Liver (tissue), 9 donors: Measurements from ENCODE around the gene CCDC152. TPM values are rescaled to one million over a fixed set of nuclear protein-coding genes. Genes with fewer than 3 reads are reported as not detected.

Experiments
- DNase-seq: peaks from one replicate; pipeline ENCODE4 v3.0.0-alpha.2; 2017; ENCODE audit warnings: low spot score
- H3K27ac ChIP-seq, 2 donors: one replicate each; pipeline ENCODE4 v1.7.0; 2013; ENCODE audit warnings: inconsistent platforms in 2 of 2, low read length in 2 of 2, control low read depth in 1 of 2, low read depth in 1 of 2, mild to moderate bottlenecking in 1 of 2
- H3K27me3 ChIP-seq, 4 donors: one replicate each; pipeline versions ENCODE4 v1.6.1 to v1.7.0; 2013; ENCODE audit warnings: low read length in 3 of 4, inconsistent platforms in 1 of 4, mild to moderate bottlenecking in 1 of 4, moderate library complexity in 1 of 4; ENCODE audit not compliant: control insufficient read depth in 4 of 4, insufficient read depth in 4 of 4
- H3K36me3 ChIP-seq, 4 donors: one replicate each; pipeline versions ENCODE4 v1.6.1 to v1.7.0; 2013; ENCODE audit warnings: low read length in 3 of 4, mild to moderate bottlenecking in 3 of 4, low read depth in 1 of 4, moderate library complexity in 1 of 4; ENCODE audit not compliant: control insufficient read depth in 4 of 4, insufficient read depth in 3 of 4
- H3K4me1 ChIP-seq, 4 donors: one replicate each; pipeline versions ENCODE4 v1.6.1 to v1.7.0; 2013; ENCODE audit warnings: low read length in 3 of 4, mild to moderate bottlenecking in 3 of 4, moderate library complexity in 1 of 4; ENCODE audit not compliant: control insufficient read depth in 4 of 4, insufficient read depth in 4 of 4
- H3K4me3 ChIP-seq, 3 donors: one replicate each; pipeline versions ENCODE4 v1.6.1 to v1.7.0; 2013; ENCODE audit warnings: low read length in 3 of 3, control low read depth in 1 of 3, low read depth in 1 of 3, mild to moderate bottlenecking in 1 of 3
- H3K9ac ChIP-seq, 2 donors: one replicate each; pipeline ENCODE4 v1.7.0; 2013; ENCODE audit warnings: low read length in 2 of 2, mild to moderate bottlenecking in 2 of 2, moderate library complexity in 2 of 2, control low read depth in 1 of 2, low read depth in 1 of 2
- H3K9me3 ChIP-seq, 4 donors: one replicate each; pipeline versions ENCODE4 v1.6.1 to v1.7.0; 2013; ENCODE audit warnings: low read length in 3 of 4; ENCODE audit not compliant: control insufficient read depth in 4 of 4
- ATF3 ChIP-seq: IDR thresholded peaks from 2 replicates; pipeline ENCODE4 v1.6.1; 2016; ENCODE audit warnings: antibody characterized with exemption
- EGR1 ChIP-seq, 2 donors: IDR thresholded peaks; 2 replicates each; pipeline ENCODE4 v1.6.1; 2016 to 2018; ENCODE audit warnings: antibody characterized with exemption in 2 of 2, low read depth in 2 of 2
- FOXA1 ChIP-seq: IDR thresholded peaks from 2 replicates; pipeline ENCODE4 v1.6.1; 2016; ENCODE audit warnings: antibody characterized with exemption
- FOXA2 ChIP-seq: IDR thresholded peaks from 2 replicates; pipeline ENCODE4 v1.6.1; 2016; ENCODE audit warnings: antibody characterized with exemption
- GABPA ChIP-seq, 2 donors: IDR thresholded peaks in 1 of 2; conservative IDR thresholded peaks in 1 of 2; 2 replicates each; pipeline ENCODE4 v1.6.1; 2016; ENCODE audit warnings: antibody characterized with exemption in 2 of 2, mild to moderate bottlenecking in 1 of 2, moderate library complexity in 1 of 2
- HNF4G ChIP-seq: IDR thresholded peaks from 2 replicates; pipeline ENCODE4 v1.6.1; 2016; ENCODE audit warnings: antibody characterized with exemption
- JUND ChIP-seq, 2 donors: IDR thresholded peaks; 2 replicates each; pipeline ENCODE4 v1.6.1; 2016; ENCODE audit warnings: antibody characterized with exemption in 2 of 2
- NR2F2 ChIP-seq: IDR thresholded peaks from 2 replicates; pipeline ENCODE4 v1.6.1; 2016; ENCODE audit warnings: antibody characterized with exemption
- RAD21 ChIP-seq, 2 donors: IDR thresholded peaks; 2 replicates each; pipeline ENCODE4 v1.6.1; 2016; ENCODE audit warnings: antibody characterized with exemption in 2 of 2, mild to moderate bottlenecking in 2 of 2
- RXRA ChIP-seq, 2 donors: IDR thresholded peaks; 2 replicates each; pipeline ENCODE4 v1.6.1; 2017 to 2018; ENCODE audit warnings: antibody characterized with exemption in 2 of 2, mild to moderate bottlenecking in 1 of 2
- SP1 ChIP-seq: IDR thresholded peaks from 2 replicates; pipeline ENCODE4 v1.6.1; 2018; ENCODE audit warnings: antibody characterized with exemption, mild to moderate bottlenecking
- YY1 ChIP-seq: IDR thresholded peaks from 2 replicates; pipeline ENCODE4 v1.6.1; 2016; ENCODE audit warnings: antibody characterized with exemption, mild to moderate bottlenecking
- WGBS: extraction: QIAGEN DNeasy Blood & Tissue Kit; methylation state at CpG from one replicate; pipeline ENCODE4 v1.1.7; 2013; 5-methylcytosine and 5-hydroxymethylcytosine counted together
- polyA plus RNA-seq, 2 donors: library from polyadenylated mRNA; stranded (reverse) in 1 of 2; unstranded in 1 of 2; fragments of 200-250 nt in 1 of 2; fragments of >200 nt in 1 of 2; fragmentation: Nextera tagmentation in 1 of 2; extraction: Ambion mirVana in 1 of 2; gene quantifications; one replicate each; pipeline versions ENCODE4 v1.2.1 to v1.2.3, GENCODE V29; 2013 to 2015
- total RNA-seq, 2 donors: library from RNA; depleted of rRNA; stranded (reverse); fragments of >200 nt; gene quantifications; one replicate each; pipeline ENCODE4 v1.2.3, GENCODE V29; 2014
- TF ChIP-seq, protein P1 (sequence below): IDR thresholded peaks from 2 replicates; pipeline ENCODE4 v1.6.1; 2016; ENCODE audit warnings: antibody characterized with exemption
- TF ChIP-seq, protein P2 (sequence below): IDR thresholded peaks from 2 replicates; pipeline ENCODE4 v1.6.1; 2016; ENCODE audit warnings: antibody characterized with exemption
- TF ChIP-seq, protein P3 (sequence below): IDR thresholded peaks from 2 replicates; pipeline ENCODE4 v1.6.1; 2016; ENCODE audit warnings: antibody characterized with exemption, mild to moderate bottlenecking
- TF ChIP-seq, protein P4 (sequence below): fragments of 150-350 bp; IDR thresholded peaks from 2 replicates; pipeline ENCODE4 v1.5.1; 2017; ENCODE audit warnings: improper control_type of control experiment, low read depth, low read length; ENCODE audit not compliant: missing input control
- donor health status: healthy.
- donor health status: healthy.
- donor health status: healthy.
- donor health status: healthy.
- donor health status: healthy.

The CCDC152 gene
- total and polyA plus RNA-seq, 4 donors, result 0.08 to 81.4 (median 3.3) TPM

DNA sequence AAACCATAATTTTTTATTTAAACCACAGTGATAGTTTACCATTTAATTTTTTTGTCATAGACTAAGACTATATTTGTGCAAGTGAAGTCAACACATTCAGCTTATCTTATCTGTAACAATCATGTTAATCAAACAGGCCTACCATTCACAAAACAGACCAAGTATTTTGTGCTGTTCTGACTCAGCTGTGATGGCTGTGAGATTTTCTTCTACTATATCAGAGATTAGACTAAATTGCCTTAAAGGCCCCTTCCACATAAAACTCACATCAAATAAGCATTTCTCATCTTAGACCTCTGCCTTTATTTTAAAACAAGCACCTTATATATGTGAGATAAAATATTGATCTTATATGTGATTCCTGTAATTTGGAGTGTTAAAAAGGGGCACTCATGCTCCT is 13.4 kb downstream of the CCDC152 start:
- DNase-seq, result no peak

GRCh38 chr5:42772265-42772993 is 15.8 kb downstream of the CCDC152 start:
- no peaks in the 10 kb centered on the region for H3K27me3 ChIP-seq
- H3K36me3 ChIP-seq, result no peaks in the 10 kb centered on the region
- H3K4me3 ChIP-seq, result no peak overlapping the region
- DNase-seq, result no peak
- H3K4me1 ChIP-seq, result peaks cover 0 to 11% (median 7%) of the 10 kb centered on the region in 4 donors
- H3K27ac ChIP-seq, result no peak overlapping the region
- WGBS, result 85% methylated on average over 13 of the region's 13 CpGs
- H3K9me3 ChIP-seq, result no peaks in the 10 kb centered on the region
- no peak overlapping the region for H3K9ac ChIP-seq
- no peak for TF ChIP-seq NR2F2
- TF ChIP-seq YY1, result no peak
- no peak for TF ChIP-seq ATF3
- no peak for TF ChIP-seq FOXA2
- TF ChIP-seq, protein P1, sequence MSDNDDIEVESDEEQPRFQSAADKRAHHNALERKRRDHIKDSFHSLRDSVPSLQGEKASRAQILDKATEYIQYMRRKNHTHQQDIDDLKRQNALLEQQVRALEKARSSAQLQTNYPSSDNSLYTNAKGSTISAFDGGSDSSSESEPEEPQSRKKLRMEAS, result no peak
- TF ChIP-seq SP1, result no peak
- TF ChIP-seq FOXA1, result no peak
- TF ChIP-seq EGR1 (IDR thresholded peaks at IDR 0.05; ENCODE audit: low read depth in 2 of 2), result no peak
- no peak for TF ChIP-seq RXRA (IDR thresholded peaks at IDR 0.05)
- TF ChIP-seq RAD21 (IDR thresholded peaks at IDR 0.05), result no peak
- TF ChIP-seq HNF4G, result no peak
- TF ChIP-seq, protein P2, sequence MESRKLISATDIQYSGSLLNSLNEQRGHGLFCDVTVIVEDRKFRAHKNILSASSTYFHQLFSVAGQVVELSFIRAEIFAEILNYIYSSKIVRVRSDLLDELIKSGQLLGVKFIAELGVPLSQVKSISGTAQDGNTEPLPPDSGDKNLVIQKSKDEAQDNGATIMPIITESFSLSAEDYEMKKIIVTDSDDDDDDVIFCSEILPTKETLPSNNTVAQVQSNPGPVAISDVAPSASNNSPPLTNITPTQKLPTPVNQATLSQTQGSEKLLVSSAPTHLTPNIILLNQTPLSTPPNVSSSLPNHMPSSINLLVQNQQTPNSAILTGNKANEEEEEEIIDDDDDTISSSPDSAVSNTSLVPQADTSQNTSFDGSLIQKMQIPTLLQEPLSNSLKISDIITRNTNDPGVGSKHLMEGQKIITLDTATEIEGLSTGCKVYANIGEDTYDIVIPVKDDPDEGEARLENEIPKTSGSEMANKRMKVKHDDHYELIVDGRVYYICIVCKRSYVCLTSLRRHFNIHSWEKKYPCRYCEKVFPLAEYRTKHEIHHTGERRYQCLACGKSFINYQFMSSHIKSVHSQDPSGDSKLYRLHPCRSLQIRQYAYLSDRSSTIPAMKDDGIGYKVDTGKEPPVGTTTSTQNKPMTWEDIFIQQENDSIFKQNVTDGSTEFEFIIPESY, result no peak
- TF ChIP-seq, protein P3, sequence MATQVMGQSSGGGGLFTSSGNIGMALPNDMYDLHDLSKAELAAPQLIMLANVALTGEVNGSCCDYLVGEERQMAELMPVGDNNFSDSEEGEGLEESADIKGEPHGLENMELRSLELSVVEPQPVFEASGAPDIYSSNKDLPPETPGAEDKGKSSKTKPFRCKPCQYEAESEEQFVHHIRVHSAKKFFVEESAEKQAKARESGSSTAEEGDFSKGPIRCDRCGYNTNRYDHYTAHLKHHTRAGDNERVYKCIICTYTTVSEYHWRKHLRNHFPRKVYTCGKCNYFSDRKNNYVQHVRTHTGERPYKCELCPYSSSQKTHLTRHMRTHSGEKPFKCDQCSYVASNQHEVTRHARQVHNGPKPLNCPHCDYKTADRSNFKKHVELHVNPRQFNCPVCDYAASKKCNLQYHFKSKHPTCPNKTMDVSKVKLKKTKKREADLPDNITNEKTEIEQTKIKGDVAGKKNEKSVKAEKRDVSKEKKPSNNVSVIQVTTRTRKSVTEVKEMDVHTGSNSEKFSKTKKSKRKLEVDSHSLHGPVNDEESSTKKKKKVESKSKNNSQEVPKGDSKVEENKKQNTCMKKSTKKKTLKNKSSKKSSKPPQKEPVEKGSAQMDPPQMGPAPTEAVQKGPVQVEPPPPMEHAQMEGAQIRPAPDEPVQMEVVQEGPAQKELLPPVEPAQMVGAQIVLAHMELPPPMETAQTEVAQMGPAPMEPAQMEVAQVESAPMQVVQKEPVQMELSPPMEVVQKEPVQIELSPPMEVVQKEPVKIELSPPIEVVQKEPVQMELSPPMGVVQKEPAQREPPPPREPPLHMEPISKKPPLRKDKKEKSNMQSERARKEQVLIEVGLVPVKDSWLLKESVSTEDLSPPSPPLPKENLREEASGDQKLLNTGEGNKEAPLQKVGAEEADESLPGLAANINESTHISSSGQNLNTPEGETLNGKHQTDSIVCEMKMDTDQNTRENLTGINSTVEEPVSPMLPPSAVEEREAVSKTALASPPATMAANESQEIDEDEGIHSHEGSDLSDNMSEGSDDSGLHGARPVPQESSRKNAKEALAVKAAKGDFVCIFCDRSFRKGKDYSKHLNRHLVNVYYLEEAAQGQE, result no peak
- no peak for TF ChIP-seq JUND (IDR thresholded peaks at IDR 0.05)
- TF ChIP-seq, protein P4, sequence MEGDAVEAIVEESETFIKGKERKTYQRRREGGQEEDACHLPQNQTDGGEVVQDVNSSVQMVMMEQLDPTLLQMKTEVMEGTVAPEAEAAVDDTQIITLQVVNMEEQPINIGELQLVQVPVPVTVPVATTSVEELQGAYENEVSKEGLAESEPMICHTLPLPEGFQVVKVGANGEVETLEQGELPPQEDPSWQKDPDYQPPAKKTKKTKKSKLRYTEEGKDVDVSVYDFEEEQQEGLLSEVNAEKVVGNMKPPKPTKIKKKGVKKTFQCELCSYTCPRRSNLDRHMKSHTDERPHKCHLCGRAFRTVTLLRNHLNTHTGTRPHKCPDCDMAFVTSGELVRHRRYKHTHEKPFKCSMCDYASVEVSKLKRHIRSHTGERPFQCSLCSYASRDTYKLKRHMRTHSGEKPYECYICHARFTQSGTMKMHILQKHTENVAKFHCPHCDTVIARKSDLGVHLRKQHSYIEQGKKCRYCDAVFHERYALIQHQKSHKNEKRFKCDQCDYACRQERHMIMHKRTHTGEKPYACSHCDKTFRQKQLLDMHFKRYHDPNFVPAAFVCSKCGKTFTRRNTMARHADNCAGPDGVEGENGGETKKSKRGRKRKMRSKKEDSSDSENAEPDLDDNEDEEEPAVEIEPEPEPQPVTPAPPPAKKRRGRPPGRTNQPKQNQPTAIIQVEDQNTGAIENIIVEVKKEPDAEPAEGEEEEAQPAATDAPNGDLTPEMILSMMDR, result no peak
- TF ChIP-seq GABPA (IDR thresholded peaks at IDR 0.05 in 1 of 2, conservative IDR thresholded peaks at IDR 0.05 in 1 of 2), result no peak

More for the DNA sequence above, 13.4 kb downstream of the CCDC152 start:
- H3K9ac ChIP-seq, result no peak overlapping the region
- no peak overlapping the region for H3K27ac ChIP-seq
- H3K4me1 ChIP-seq, result peaks cover 0 to 11% (median 7%) of the 10 kb centered on the region in 4 donors
- no peak for TF ChIP-seq RAD21 (IDR thresholded peaks at IDR 0.05)
- TF ChIP-seq JUND (IDR thresholded peaks at IDR 0.05), result no peak
- no peaks in the 10 kb centered on the region for H3K36me3 ChIP-seq
- H3K9me3 ChIP-seq, result no peaks in the 10 kb centered on the region
- no peaks in the 10 kb centered on the region for H3K27me3 ChIP-seq
- no peak overlapping the region for H3K4me3 ChIP-seq
